ENCODE results near the gene ATF7.

Gene ATF7

DNA sequence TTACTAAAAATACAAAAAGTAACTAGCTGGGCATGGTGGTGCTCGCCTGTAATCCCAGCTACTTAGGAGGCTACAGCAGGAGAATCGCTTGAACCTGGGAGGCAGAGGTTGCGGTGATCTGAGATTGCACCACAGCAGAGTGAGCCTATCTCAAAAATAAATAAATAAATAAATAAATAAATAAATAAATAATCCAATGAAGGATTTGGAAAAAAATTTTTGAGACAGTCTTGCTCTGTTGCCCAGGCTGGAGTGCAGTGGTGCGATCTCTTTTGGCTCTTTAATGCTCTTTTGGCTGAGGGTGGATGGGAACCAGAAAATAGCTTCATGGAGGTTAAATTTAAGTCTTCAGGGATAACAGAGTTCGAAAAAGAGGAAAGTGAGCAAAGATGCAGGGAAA lies 38.0 kb upstream of the ATF7 start (continued):
- TF ChIP-seq ZNF530 (tag by site-specific recombination; IDR thresholded peaks at IDR 0.05; ENCODE audit: low read depth) (0 out of 2 replicates have a peak, but pooled peaks have one; percentile 72), ZBTB1 (tag by site-specific recombination; IDR thresholded peaks at IDR 0.05) (no peak), ZNF362 (tag by site-specific recombination; IDR thresholded peaks at IDR 0.05) (no peak), ZIC2 (tag by site-specific recombination; IDR thresholded peaks at IDR 0.05) (no peak), GLIS1 (tag by site-specific recombination; IDR thresholded peaks at IDR 0.05) (no peak), ZNF354C (tag by site-specific recombination; IDR thresholded peaks at IDR 0.05; ENCODE audit: borderline replicate concordance, low read depth) (0 out of 2 replicates have a peak, but pooled peaks have one; percentile 78), MYNN (tag by site-specific recombination; IDR thresholded peaks at IDR 0.05; ENCODE audit: borderline replicate concordance) (no peak), ZNF510 (tag by site-specific recombination; IDR thresholded peaks at IDR 0.05; ENCODE audit: insufficient replicate concordance) (no peak), ZNF426 (tag by site-specific recombination; IDR thresholded peaks at IDR 0.05) (peak; percentile 97), ZNF19 (tag by site-specific recombination; IDR thresholded peaks at IDR 0.05; ENCODE audit: low read depth) (0 out of 2 replicates have a peak, but pooled peaks have one; percentile 49), TRIM28 (IDR thresholded peaks at IDR 0.05; ENCODE audit: borderline replicate concordance, low read length) (no peak), ZNF664 (tag by site-specific recombination; IDR thresholded peaks at IDR 0.05) (peak; percentile 88), ZNF529 (tag by site-specific recombination; IDR thresholded peaks at IDR 0.05; ENCODE audit: insufficient replicate concordance) (peak; percentile 32), ZNF514 (tag by site-specific recombination; IDR thresholded peaks at IDR 0.05) (0 out of 2 replicates have a peak, but pooled peaks have one; percentile 68), ZNF623 (tag by site-specific recombination; IDR thresholded peaks at IDR 0.05) (peak; percentile 84), ZNF501 (tag by site-specific recombination; IDR thresholded peaks at IDR 0.05) (peak; percentile 51; the same call in 1 of the 2 replicates), ZXDB (tag by site-specific recombination; IDR thresholded peaks at IDR 0.05) (peak; percentile 69), ZNF518A (tag by site-specific recombination; conservative IDR thresholded peaks at IDR 0.05; ENCODE audit: low read depth) (peak; percentile 96), TCF7L2 (IDR thresholded peaks at IDR 0.05; ENCODE audit: borderline replicate concordance, low read depth, low read length) (no peak), ZNF16 (tag by site-specific recombination; IDR thresholded peaks at IDR 0.05; ENCODE audit: low read depth) (0 out of 2 replicates have a peak, but pooled peaks have one; percentile 33), ZFP37 (tag by site-specific recombination; IDR thresholded peaks at IDR 0.05) (0 out of 2 replicates have a peak, but pooled peaks have one; percentile 67), ZNF654 (tag by site-specific recombination; IDR thresholded peaks at IDR 0.05; ENCODE audit: low read depth) (peak; percentile 50), ZNF580 (tag by site-specific recombination; IDR thresholded peaks at IDR 0.05) (0 out of 2 replicates have a peak, but pooled peaks have one; percentile 46), ZSCAN30 (tag by site-specific recombination; IDR thresholded peaks at IDR 0.05) (no peak), ZNF521 (tag by site-specific recombination; IDR thresholded peaks at IDR 0.05) (no peak), ZBTB8A (tag by site-specific recombination; IDR thresholded peaks at IDR 0.05) (peak; percentile 85), ZNF639 (tag by site-specific recombination; IDR thresholded peaks at IDR 0.05) (0 out of 2 replicates have a peak, but pooled peaks have one; percentile 27), GFI1B (tag by site-specific recombination; IDR thresholded peaks at IDR 0.05) (peak; percentile 28; the same call in 1 of the 2 replicates), HOXD13 (CRISPR knock-in tag; IDR thresholded peaks at IDR 0.05; ENCODE audit: borderline replicate concordance) (no peak), ZNF302 (tag by site-specific recombination; IDR thresholded peaks at IDR 0.05; ENCODE audit: low read depth) (no peak), ZNF791 (tag by site-specific recombination; IDR thresholded peaks at IDR 0.05) (0 out of 2 replicates have a peak, but pooled peaks have one; percentile 10)
- TF ChIP-seq, protein P1, sequence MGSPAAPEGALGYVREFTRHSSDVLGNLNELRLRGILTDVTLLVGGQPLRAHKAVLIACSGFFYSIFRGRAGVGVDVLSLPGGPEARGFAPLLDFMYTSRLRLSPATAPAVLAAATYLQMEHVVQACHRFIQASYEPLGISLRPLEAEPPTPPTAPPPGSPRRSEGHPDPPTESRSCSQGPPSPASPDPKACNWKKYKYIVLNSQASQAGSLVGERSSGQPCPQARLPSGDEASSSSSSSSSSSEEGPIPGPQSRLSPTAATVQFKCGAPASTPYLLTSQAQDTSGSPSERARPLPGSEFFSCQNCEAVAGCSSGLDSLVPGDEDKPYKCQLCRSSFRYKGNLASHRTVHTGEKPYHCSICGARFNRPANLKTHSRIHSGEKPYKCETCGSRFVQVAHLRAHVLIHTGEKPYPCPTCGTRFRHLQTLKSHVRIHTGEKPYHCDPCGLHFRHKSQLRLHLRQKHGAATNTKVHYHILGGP (tag by site-specific recombination; IDR thresholded peaks at IDR 0.05): no peak

Measured in HEK293 (cell line).